HG02798 (cell line): ENCODE data around the gene NRCAM.

Experiments used
- ATAC-seq: cut with Tn5 transposase; IDR thresholded peaks from one replicate; pipeline ENCODE4 v1.9.1; 2021; ENCODE audit warnings: mild to moderate bottlenecking; ENCODE audit not compliant: unreplicated experiment, poor library complexity

NRCAM gene

GRCh38 chr7:108427766-108428165, 28.5 kb downstream of the NRCAM start:
- no peak for ATAC-seq

GRCh38 chr7:108425714-108426275, 30.4 kb downstream of the NRCAM start:
- ATAC-seq = no peak

- ATAC-seq = no peak
Observed at GRCh38 chr7:108424013-108424412, 32.2 kb downstream of the NRCAM start.

- ATAC-seq = no peak
Observed at GRCh38 chr7:108423089-108423989, 32.9 kb downstream of the NRCAM start.

GRCh38 chr7:108421720-108422331, 34.4 kb downstream of the NRCAM start:
- no peak for ATAC-seq

- no peak for ATAC-seq
Observed at GRCh38 chr7:108419961-108420908, 36.0 kb downstream of the NRCAM start.

- ATAC-seq = no peak
Observed at GRCh38 chr7:108418946-108419345, 37.3 kb downstream of the NRCAM start.

- no peak for ATAC-seq
Observed at GRCh38 chr7:108417926-108418325, 38.3 kb downstream of the NRCAM start.

- no peak for ATAC-seq
Observed at GRCh38 chr7:108417144-108417543, 39.1 kb downstream of the NRCAM start.

GRCh38 chr7:108415821-108416536, 40.3 kb downstream of the NRCAM start:
- peak; percentile 85 for ATAC-seq

GRCh38 chr7:108415084-108415483, 41.2 kb downstream of the NRCAM start:
- ATAC-seq = no peak

- no peak for ATAC-seq
Observed at GRCh38 chr7:108413782-108414492, 42.3 kb downstream of the NRCAM start.

- ATAC-seq = no peak
Observed at GRCh38 chr7:108413337-108413736, 42.9 kb downstream of the NRCAM start.

- no peak for ATAC-seq
Observed at GRCh38 chr7:108409146-108409545, 47.1 kb downstream of the NRCAM start.

GRCh38 chr7:108408296-108408991, 47.8 kb downstream of the NRCAM start:
- ATAC-seq = no peak

GRCh38 chr7:108407676-108408075, 48.6 kb downstream of the NRCAM start:
- no peak for ATAC-seq

- no peak for ATAC-seq
Observed at GRCh38 chr7:108406222-108406890, 49.9 kb downstream of the NRCAM start.
